Measurements from ENCODE around the gene CPEB3.

CPEB3 gene

GRCh38 chr10:92087750-92088395 is 203.0 kb downstream of the CPEB3 start:
- H3K4me2 ChIP-seq (ENCODE audit: insufficient read depth, low read length) = no peak overlapping the region
- TF ChIP-seq CTCF (IDR thresholded peaks at IDR 0.05; ENCODE audit: borderline replicate concordance, extremely low read depth, low read length, poor library complexity, severe bottlenecking) = peak; percentile 69
- no peak for TF ChIP-seq EZH2 (IDR thresholded peaks at IDR 0.05; ENCODE audit: borderline replicate concordance, low read depth, low read length, severe bottlenecking)

DNA sequence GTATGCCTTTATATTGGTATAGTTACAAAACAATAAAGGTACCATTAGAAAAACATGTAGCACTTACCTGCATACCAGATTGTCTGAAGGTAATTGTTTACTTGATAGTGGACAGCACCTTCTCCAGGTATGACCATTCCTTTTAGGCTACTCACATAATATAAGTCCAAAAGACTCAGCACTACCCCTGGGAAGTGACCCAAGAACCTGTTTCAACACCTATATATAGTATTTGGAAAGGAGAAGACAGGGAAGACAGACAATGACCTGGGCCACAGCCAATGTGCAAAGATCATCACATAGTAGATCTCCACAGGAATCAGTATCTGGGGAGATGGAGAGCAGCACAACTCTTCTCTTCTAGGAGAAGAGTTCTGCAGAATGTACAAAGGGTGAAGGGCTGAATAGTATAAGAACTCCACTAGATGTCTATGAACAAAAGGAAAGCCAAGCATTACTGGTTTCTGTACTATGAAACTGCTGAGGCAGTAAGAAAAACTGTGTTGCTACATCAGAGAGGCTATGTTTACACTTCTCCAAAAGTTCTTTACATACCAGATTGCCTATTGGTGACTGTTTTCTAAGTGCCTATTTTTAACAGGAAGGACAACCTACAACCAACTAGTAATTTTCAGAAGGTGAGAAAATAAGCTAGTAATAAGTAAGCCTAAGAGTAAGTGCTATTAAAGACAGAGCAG is 208.1 kb downstream of the CPEB3 start:
- DNase-seq (no peak), ATAC-seq (ENCODE audit: insufficient read depth, low read depth) (no peak)
- no peaks in the 10 kb centered on the region for H3K27me3 ChIP-seq (ENCODE audit: insufficient read depth, low read length, poor library complexity)
- H3K4me1 ChIP-seq (ENCODE audit: insufficient read depth, low read length) = no peaks in the 10 kb centered on the region
- H3K27ac ChIP-seq (ENCODE audit: low read length) = no peak overlapping the region
- no peaks in the 10 kb centered on the region for H4K20me1 ChIP-seq (ENCODE audit: insufficient read depth, low read length)
- no peak overlapping the region for H3K4me3 ChIP-seq (ENCODE audit: low read depth in 1 of 2, low read length in 2 of 2)
- no peaks in the 10 kb centered on the region for H3K36me3 ChIP-seq (ENCODE audit: insufficient read depth, low read length)
- H3K9me3 ChIP-seq (ENCODE audit: insufficient read depth, low read length, severe bottlenecking) = no peaks in the 10 kb centered on the region
- TF ChIP-seq EZH2 (IDR thresholded peaks at IDR 0.05; ENCODE audit: borderline replicate concordance, low read depth, low read length, severe bottlenecking) = no peak
- TF ChIP-seq CTCF (IDR thresholded peaks at IDR 0.05; ENCODE audit: borderline replicate concordance, extremely low read depth, low read length, poor library complexity, severe bottlenecking) = no peak
- no peak overlapping the region for H3K9ac ChIP-seq (ENCODE audit: low read depth, low read length)
- no peak overlapping the region for H2AFZ ChIP-seq (ENCODE audit: low read depth, low read length)
- no peaks in the 10 kb centered on the region for H3K79me2 ChIP-seq (ENCODE audit: insufficient read depth, low read length)
- no peak overlapping the region for H3K4me2 ChIP-seq (ENCODE audit: insufficient read depth, low read length)

More at GRCh38 chr10:92087750-92088395, 203.0 kb downstream of the CPEB3 start:
- Histone ChIP-seq H3K9ac (ENCODE audit: low read depth, low read length) (no peak overlapping the region), H3K79me2 (ENCODE audit: insufficient read depth, low read length) (no peaks in the 10 kb centered on the region), H3K9me3 (ENCODE audit: insufficient read depth, low read length, severe bottlenecking) (no peaks in the 10 kb centered on the region), H3K27ac (ENCODE audit: low read length) (no peak overlapping the region), H3K4me3 (ENCODE audit: low read depth in 1 of 2, low read length in 2 of 2) (no peak overlapping the region), H4K20me1 (ENCODE audit: insufficient read depth, low read length) (no peaks in the 10 kb centered on the region), H3K27me3 (ENCODE audit: insufficient read depth, low read length, poor library complexity) (no peaks in the 10 kb centered on the region), H3K4me1 (ENCODE audit: insufficient read depth, low read length) (no peaks in the 10 kb centered on the region), H2AFZ (ENCODE audit: low read depth, low read length) (no peak overlapping the region), H3K36me3 (ENCODE audit: insufficient read depth, low read length) (no peaks in the 10 kb centered on the region)
- DNase-seq (peak; percentile 62), ATAC-seq (ENCODE audit: insufficient read depth, low read depth) (peak; percentile 98)

GRCh38 chr10:92081641-92082040 is 209.2 kb downstream of the CPEB3 start:
- Histone ChIP-seq H3K4me2 (ENCODE audit: insufficient read depth, low read length) (no peak overlapping the region), H3K4me1 (ENCODE audit: insufficient read depth, low read length) (no peaks in the 10 kb centered on the region), H3K27ac (ENCODE audit: low read length) (no peak overlapping the region), H2AFZ (ENCODE audit: low read depth, low read length) (no peak overlapping the region), H3K4me3 (ENCODE audit: low read depth in 1 of 2, low read length in 2 of 2) (no peak overlapping the region), H3K27me3 (ENCODE audit: insufficient read depth, low read length, poor library complexity) (no peaks in the 10 kb centered on the region), H3K36me3 (ENCODE audit: insufficient read depth, low read length) (no peaks in the 10 kb centered on the region), H3K79me2 (ENCODE audit: insufficient read depth, low read length) (no peaks in the 10 kb centered on the region), H3K9ac (ENCODE audit: low read depth, low read length) (no peak overlapping the region), H4K20me1 (ENCODE audit: insufficient read depth, low read length) (no peaks in the 10 kb centered on the region), H3K9me3 (ENCODE audit: insufficient read depth, low read length, severe bottlenecking) (no peaks in the 10 kb centered on the region)
- DNase-seq = no peak
- no peak for TF ChIP-seq CTCF (IDR thresholded peaks at IDR 0.05; ENCODE audit: borderline replicate concordance, extremely low read depth, low read length, poor library complexity, severe bottlenecking)
- TF ChIP-seq EZH2 (IDR thresholded peaks at IDR 0.05; ENCODE audit: borderline replicate concordance, low read depth, low read length, severe bottlenecking) = no peak
- ATAC-seq (ENCODE audit: insufficient read depth, low read depth) = no peak
